GM12874 (cell line): Measurements from ENCODE around the gene TALDO1.

ENCODE experiments used
- TF ChIP-seq, protein P1 (sequence below): IDR thresholded peaks from 2 replicates; pipeline ENCODE4 v1.5.1; 2011; ENCODE audit warnings: low read depth, mild to moderate bottlenecking, control low read depth, low read length, moderate library complexity; ENCODE audit not compliant: insufficient read depth

The TALDO1 gene

DNA sequence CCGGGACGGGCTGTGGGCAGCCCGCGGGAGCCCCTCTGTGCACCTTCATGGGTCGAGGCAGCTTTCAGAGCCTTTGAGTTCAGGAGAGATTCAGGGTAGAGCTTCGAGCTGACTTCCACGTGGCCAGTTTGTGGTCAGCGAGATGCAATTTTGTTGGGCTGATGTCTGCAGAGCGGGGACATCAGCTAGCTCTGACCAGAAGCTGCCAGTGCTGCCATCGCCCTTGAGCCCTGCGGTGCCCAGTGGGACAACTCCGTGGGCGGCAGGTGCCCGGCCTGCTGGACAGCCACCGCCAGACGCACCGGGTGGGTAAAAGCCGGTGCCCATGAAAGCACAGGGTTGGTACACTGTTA, 719 bp downstream of the TALDO1 start:
- TF ChIP-seq, protein P1, sequence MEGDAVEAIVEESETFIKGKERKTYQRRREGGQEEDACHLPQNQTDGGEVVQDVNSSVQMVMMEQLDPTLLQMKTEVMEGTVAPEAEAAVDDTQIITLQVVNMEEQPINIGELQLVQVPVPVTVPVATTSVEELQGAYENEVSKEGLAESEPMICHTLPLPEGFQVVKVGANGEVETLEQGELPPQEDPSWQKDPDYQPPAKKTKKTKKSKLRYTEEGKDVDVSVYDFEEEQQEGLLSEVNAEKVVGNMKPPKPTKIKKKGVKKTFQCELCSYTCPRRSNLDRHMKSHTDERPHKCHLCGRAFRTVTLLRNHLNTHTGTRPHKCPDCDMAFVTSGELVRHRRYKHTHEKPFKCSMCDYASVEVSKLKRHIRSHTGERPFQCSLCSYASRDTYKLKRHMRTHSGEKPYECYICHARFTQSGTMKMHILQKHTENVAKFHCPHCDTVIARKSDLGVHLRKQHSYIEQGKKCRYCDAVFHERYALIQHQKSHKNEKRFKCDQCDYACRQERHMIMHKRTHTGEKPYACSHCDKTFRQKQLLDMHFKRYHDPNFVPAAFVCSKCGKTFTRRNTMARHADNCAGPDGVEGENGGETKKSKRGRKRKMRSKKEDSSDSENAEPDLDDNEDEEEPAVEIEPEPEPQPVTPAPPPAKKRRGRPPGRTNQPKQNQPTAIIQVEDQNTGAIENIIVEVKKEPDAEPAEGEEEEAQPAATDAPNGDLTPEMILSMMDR: no peak

GRCh38 chr11:749731-750130, 2.5 kb downstream of the TALDO1 start:
- TF ChIP-seq, protein P1: no peak

GRCh38 chr11:760236-760635, 13.0 kb downstream of the TALDO1 start:
- TF ChIP-seq, protein P1: no peak

DNA sequence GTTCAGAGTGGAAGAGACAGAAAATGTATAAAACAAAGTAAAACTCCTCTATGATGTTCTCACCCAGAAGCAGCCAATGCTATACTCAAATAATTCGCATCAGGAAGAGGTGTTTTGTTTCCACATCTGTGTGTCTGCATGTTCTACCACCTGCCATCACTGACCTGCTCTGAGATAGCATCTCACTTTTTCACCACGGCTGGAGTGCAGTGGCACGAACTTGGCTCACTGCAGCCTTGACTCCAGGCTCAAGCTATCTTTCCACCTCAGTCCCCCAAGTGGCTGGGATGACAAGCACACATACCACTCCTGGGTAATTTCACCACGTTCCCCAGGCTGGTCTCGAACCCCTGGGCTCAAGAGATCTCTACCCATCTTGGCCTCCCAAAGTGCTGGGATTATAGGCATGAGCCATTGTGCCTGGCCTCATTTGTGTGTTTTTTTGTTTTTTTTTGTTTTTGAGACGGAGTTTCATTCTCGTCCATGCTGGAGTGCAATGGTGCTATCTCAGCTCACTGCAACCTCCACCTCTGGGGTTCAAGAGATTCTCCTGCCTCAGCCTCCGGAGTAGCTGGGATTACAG, 14.4 kb downstream of the TALDO1 start:
- TF ChIP-seq, protein P1: no peak

GRCh38 chr11:762421-763072, 15.3 kb downstream of the TALDO1 start:
- TF ChIP-seq, protein P1: no peak

- TF ChIP-seq, protein P1: no peak
Measured at GRCh38 chr11:763073-763463, 15.8 kb downstream of the TALDO1 start.

DNA sequence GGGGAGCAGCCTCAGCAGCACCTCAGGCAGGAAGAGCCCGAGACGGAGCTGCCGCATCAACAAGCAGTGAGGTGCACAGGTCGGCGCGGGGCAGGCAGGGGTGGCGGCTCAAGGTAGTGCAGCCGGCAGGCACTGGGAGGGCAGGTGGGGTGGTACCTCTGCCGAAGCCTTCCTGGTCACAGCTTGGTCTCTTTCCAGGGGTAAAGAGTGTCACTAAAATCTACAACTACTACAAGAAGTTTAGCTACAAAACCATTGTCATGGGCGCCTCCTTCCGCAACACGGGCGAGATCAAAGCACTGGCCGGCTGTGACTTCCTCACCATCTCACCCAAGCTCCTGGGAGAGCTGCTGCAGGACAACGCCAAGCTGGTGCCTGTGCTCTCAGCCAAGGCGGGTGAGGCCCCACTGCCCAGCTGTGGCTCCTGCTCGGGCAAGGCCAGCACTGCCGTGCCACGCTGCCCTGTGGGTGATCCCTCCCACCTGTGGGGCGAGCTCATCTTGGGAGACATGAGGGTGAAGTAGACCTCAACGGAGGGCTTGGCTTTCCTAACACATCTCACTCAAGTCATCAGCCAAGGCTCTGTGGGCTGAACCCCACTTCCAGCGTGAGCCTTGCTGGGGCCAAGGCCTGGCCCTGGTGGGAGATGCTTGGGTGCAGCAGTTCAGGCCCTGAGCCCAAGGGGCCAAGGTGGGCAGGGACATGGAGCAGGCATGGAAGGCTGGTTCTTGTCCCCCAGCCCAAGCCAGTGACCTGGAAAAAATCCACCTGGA, 16.5 kb downstream of the TALDO1 start:
- TF ChIP-seq, protein P1: no peak
